ENCODE data around the gene ZNF784.
"Not testable (repeated sequence)": the region's sequence is repeated elsewhere in the genome, so short reads cannot be mapped to it uniquely, and the experiment has no call there.

ZNF784 gene

DNA sequence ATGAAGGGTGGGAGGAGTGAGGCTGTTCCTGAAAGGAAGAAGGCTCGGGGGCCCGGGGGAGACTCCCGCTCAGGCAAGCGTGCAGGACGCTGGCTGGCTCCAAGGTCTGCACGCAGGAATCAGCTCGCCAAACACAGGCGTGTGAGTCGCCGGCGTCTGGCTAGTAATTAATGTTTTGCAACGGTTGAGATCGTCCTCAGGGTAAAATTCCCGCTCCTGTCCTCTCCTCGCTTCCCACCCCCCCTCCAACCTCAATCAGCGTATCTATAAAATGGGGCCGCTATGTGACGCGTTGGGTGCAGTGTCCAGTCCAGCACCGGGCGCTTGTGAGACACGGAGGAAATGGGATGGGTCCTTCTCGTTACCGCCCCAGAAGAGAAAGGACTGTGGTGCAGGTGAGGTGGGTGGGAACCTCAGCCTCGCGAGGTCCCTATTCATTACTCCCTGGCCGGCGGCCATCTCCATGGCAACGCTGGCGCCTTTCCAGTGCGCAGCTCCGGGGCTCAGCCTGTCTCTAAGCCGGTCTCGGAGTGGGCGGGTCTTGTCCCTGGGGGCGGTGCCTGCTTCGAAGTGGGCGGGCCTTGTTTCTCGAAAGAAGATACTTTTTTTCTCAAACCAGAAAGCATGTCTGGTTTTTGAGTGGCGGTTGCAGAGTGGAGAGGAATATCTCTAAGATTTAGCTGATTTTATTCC lies 37.2 kb downstream of the ZNF784 start:
- Histone ChIP-seq H3K36me3 (ENCODE audit: control insufficient read depth in 1 of 2, insufficient read depth in 2 of 2, low read length in 2 of 2) (peaks cover 0 to 2% of the 10 kb centered on the region in 2 donors), H3K4me3 (ENCODE audit: low read depth in 1 of 2, low read length in 2 of 2) (peak overlapping the region; percentile 39 to 52), H3K9me3 (ENCODE audit: control insufficient read depth in 1 of 2, low read length in 2 of 2) (no peaks in the 10 kb centered on the region), H3K27me3 (ENCODE audit: low read depth, low read length) (no peaks in the 10 kb centered on the region), H3K27ac (ENCODE audit: low read length) (no peak overlapping the region), H3K4me1 (ENCODE audit: control insufficient read depth in 1 of 2, insufficient read depth in 2 of 2, low read length in 2 of 2) (peaks cover 0 to 24% of the 10 kb centered on the region in 2 donors)

DNA sequence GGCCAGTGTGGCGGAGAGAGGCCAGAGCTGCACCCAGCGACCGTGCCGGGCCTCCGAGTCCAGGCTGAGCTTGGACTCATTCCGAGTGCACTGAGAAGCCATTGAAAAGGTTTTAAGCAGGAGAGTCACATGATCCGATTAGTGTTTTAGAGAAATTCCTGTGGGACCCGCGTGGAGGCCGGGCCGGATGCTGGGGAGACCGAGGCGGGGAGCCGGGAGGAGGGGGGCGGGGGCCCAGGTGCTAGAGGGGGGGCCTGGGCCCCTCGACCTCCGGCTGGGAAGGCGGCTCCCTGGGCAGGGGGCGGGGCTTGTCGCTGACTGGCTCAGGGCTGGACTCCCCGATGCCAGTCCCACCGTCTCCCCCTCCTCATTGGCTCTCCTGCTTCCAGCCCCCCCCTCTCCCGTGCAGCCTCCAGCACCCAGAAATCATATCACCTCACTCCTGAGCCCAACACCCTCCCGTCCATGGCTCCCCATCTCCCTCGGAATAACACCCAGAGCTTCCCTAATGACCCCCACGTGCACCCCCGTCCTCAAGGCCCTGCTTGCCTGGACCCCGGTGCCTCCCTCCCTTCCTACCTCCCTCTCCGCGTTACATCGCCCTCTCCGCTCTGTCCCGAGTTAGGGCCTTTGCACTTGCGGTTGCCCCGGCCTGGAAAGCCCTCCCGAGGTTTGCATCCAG lies 38.6 kb downstream of the ZNF784 start:
- Histone ChIP-seq H3K27me3 (ENCODE audit: low read depth, low read length) (no peaks in the 10 kb centered on the region), H3K36me3 (ENCODE audit: control insufficient read depth in 1 of 2, insufficient read depth in 2 of 2, low read length in 2 of 2) (no peaks in the 10 kb centered on the region), H3K4me3 (ENCODE audit: low read depth in 1 of 2, low read length in 2 of 2) (peak overlapping the region; percentile 37 to 48), H3K9me3 (ENCODE audit: control insufficient read depth in 1 of 2, low read length in 2 of 2) (no peaks in the 10 kb centered on the region), H3K27ac (ENCODE audit: low read length) (no peak overlapping the region), H3K4me1 (ENCODE audit: control insufficient read depth in 1 of 2, insufficient read depth in 2 of 2, low read length in 2 of 2) (peaks cover 6 to 37% of the 10 kb centered on the region in 2 donors)

DNA sequence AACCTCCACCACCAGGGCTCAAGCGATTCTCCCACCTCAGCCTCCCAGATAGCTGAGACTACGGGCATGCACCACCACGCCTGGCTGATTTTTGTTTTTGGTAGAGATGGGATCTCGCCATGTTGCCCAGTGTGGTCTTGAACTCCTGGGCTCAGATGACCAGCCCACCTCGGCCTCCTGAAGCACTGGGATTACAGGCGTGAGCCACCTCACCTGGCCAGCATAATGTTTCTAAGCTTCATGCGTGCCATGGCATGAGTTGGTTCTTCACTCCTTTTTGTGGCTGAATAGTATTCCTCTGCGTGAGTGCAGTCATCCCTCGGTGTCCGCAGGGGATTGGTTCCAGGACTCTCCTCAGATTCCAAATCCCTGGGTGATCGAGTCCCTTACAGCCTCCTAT lies 39.5 kb downstream of the ZNF784 start:
- Histone ChIP-seq H3K27ac (ENCODE audit: low read length) (no peak overlapping the region), H3K27me3 (ENCODE audit: low read depth, low read length) (no peaks in the 10 kb centered on the region), H3K4me1 (ENCODE audit: control insufficient read depth in 1 of 2, insufficient read depth in 2 of 2, low read length in 2 of 2) (peaks cover 6 to 40% of the 10 kb centered on the region in 2 donors), H3K36me3 (ENCODE audit: control insufficient read depth in 1 of 2, insufficient read depth in 2 of 2, low read length in 2 of 2) (no peaks in the 10 kb centered on the region), H3K4me3 (ENCODE audit: low read depth in 1 of 2, low read length in 2 of 2) (no peak overlapping the region), H3K9me3 (ENCODE audit: control insufficient read depth in 1 of 2, low read length in 2 of 2) (no peaks in the 10 kb centered on the region)

DNA sequence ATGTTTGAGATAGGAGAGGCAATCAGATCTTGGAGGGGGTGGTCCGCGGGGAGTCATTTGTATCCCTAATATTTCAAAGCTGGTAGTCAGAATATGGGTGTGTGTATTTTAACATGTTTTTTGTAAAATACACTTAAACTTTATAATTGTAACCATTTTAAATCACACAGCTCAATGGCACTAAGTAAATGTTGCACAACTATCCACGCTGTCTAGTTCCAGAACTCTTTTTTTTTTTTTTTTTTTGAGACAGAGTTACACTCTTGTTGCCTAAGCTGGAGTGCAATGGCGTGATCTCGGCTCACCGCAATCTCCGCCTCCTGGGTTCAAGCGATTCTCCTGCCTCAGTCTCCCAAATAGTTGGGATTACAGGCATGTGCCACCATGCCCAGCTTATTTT lies 40.5 kb downstream of the ZNF784 start:
- not testable (repeated sequence) for H3K27ac ChIP-seq (ENCODE audit: low read length)
- H3K4me1 ChIP-seq (ENCODE audit: control insufficient read depth in 1 of 2, insufficient read depth in 2 of 2, low read length in 2 of 2), result peaks cover 6 to 45% of the 10 kb centered on the region in 2 donors

DNA sequence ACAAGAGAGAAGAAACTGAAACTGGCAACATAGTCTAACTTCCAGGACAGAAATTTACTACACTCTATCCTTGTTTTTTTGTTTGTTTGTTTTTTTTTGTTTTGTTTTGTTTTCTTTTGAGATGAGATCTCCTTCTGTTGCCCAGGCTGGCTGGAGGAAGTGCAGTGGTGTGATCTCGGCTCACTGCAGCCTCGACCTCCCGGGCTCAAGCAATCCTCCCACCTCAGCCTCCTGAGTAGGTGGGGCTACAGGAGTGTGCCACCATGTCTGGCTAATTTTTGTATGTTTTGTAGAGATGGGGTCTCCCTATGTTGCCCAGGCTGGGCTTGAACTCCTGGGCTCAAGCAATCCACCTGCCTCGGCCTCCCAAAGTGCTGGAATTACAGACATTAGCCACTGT lies 42.1 kb downstream of the ZNF784 start:
- H3K27me3 ChIP-seq (ENCODE audit: low read depth, low read length); H3K27ac ChIP-seq (ENCODE audit: low read length); H3K9me3 ChIP-seq (ENCODE audit: control insufficient read depth in 1 of 2, low read length in 2 of 2): not testable (repeated sequence)
- H3K4me1 ChIP-seq (ENCODE audit: control insufficient read depth in 1 of 2, insufficient read depth in 2 of 2, low read length in 2 of 2), result peaks cover 6 to 43% of the 10 kb centered on the region in 2 donors
- H3K4me3 ChIP-seq (ENCODE audit: low read depth in 1 of 2, low read length in 2 of 2), result peak overlapping the region in 1 of 2 donors; percentile 9
- peaks cover 2 to 15% of the 10 kb centered on the region in 2 donors for H3K36me3 ChIP-seq (ENCODE audit: control insufficient read depth in 1 of 2, insufficient read depth in 2 of 2, low read length in 2 of 2)

More for the DNA sequence above, 40.5 kb downstream of the ZNF784 start:
- not testable (repeated sequence) for H3K4me3 ChIP-seq (ENCODE audit: low read depth in 1 of 2, low read length in 2 of 2); H3K36me3 ChIP-seq (ENCODE audit: control insufficient read depth in 1 of 2, insufficient read depth in 2 of 2, low read length in 2 of 2); H3K27me3 ChIP-seq (ENCODE audit: low read depth, low read length); H3K9me3 ChIP-seq (ENCODE audit: control insufficient read depth in 1 of 2, low read length in 2 of 2)

DNA sequence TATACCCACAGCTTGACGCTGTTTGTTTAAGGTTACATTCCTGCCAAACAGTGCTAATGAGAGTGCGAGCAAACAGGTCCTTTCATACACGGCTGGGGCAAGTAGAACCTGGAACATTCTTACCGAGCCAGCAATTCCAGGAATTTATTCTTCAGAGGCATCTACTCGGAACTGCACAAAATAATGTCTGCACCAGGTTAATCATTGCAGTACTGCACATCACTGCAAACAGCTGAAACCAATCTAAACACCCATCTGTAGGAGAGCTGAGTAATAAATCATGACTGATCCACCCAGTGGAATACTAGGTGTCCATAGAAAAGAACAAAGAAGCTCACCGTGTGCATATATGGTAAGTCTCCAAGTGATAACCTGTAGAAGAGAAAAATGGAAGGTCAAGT lies 42.5 kb downstream of the ZNF784 start:
- no peaks in the 10 kb centered on the region for H3K27me3 ChIP-seq (ENCODE audit: low read depth, low read length)
- no peaks in the 10 kb centered on the region for H3K9me3 ChIP-seq (ENCODE audit: control insufficient read depth in 1 of 2, low read length in 2 of 2)
- no peak overlapping the region for H3K27ac ChIP-seq (ENCODE audit: low read length)
- H3K4me3 ChIP-seq (ENCODE audit: low read depth in 1 of 2, low read length in 2 of 2), result peak overlapping the region in 1 of 2 donors; percentile 9
- H3K36me3 ChIP-seq (ENCODE audit: control insufficient read depth in 1 of 2, insufficient read depth in 2 of 2, low read length in 2 of 2), result peaks cover 7 to 20% of the 10 kb centered on the region in 2 donors
- peaks cover 6 to 39% of the 10 kb centered on the region in 2 donors for H3K4me1 ChIP-seq (ENCODE audit: control insufficient read depth in 1 of 2, insufficient read depth in 2 of 2, low read length in 2 of 2)

DNA sequence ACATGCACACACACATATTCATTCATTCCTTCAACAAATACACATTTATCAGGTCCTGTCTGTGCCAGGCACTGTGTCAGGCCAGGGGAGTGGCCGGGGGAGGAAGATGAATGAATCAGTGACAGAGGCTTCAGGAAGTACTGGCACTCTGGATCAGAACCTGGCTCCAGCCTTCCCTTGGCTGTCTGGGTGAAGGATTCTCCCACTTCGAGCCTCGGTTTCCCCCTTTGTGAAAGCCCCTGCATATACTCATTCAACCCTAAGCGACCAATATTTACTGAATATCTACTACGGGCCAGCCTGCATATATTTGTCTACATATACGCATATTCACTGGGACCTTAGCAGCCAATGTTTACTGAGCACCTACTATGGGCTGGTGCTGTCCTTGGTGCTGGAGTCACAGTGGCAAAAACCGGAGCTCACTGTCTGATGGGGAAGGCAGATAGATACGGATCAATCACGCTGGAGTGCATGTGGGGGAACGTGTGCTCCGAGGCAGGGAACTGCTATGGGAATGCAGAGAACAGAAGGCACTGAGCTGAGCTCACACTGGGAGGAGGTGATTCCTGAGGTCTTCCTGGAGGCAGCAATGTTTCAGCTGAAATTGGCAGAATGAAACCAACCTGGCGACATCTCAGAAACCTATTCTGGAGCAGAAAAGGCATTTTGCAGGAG lies 43.1 kb downstream of the ZNF784 start:
- Histone ChIP-seq H3K9me3 (ENCODE audit: control insufficient read depth in 1 of 2, low read length in 2 of 2) (no peaks in the 10 kb centered on the region), H3K27me3 (ENCODE audit: low read depth, low read length) (no peaks in the 10 kb centered on the region), H3K36me3 (ENCODE audit: control insufficient read depth in 1 of 2, insufficient read depth in 2 of 2, low read length in 2 of 2) (peaks cover 9 to 24% of the 10 kb centered on the region in 2 donors), H3K27ac (ENCODE audit: low read length) (peak overlapping the region; percentile 74), H3K4me1 (ENCODE audit: control insufficient read depth in 1 of 2, insufficient read depth in 2 of 2, low read length in 2 of 2) (peaks cover 6 to 33% of the 10 kb centered on the region in 2 donors), H3K4me3 (ENCODE audit: low read depth in 1 of 2, low read length in 2 of 2) (peak overlapping the region; percentile 71 to 77)

DNA sequence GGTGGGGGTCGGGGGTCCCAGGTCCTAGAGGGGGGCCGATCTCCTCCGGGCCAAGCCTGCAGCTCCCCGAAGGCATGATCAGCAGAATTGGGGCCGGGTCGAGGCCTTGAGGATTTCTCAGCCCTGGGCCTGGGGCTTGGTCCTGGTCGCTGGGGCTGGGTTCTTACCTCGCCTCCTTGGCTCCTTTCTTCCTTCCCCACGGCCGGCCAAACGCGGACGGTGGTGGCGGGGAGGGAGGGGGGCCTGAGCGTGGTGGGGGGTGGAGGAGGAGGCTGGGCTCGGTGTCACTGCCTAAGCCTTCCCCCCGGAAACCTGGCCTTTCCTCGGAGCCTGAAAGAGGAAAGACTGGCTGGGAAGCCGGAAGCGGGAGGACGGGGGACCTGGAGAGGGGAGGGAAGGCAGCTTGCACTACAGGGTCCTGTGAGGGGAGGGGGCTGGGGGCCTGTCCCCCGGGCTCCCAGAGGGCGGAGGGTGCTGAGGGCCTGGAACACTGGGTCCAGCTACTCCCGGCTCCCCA lies 43.7 kb downstream of the ZNF784 start, which contains the start of gene ZNF579:
ZNF579 (minus strand) TSS at position 221 of the 517 bp plus-strand sequence. CDS start 1,209 bp downstream, outside the sequence.
- no peaks in the 10 kb centered on the region for H3K27me3 ChIP-seq (ENCODE audit: low read depth, low read length)
- H3K4me1 ChIP-seq (ENCODE audit: control insufficient read depth in 1 of 2, insufficient read depth in 2 of 2, low read length in 2 of 2), result peaks cover 6 to 27% of the 10 kb centered on the region in 2 donors

DNA sequence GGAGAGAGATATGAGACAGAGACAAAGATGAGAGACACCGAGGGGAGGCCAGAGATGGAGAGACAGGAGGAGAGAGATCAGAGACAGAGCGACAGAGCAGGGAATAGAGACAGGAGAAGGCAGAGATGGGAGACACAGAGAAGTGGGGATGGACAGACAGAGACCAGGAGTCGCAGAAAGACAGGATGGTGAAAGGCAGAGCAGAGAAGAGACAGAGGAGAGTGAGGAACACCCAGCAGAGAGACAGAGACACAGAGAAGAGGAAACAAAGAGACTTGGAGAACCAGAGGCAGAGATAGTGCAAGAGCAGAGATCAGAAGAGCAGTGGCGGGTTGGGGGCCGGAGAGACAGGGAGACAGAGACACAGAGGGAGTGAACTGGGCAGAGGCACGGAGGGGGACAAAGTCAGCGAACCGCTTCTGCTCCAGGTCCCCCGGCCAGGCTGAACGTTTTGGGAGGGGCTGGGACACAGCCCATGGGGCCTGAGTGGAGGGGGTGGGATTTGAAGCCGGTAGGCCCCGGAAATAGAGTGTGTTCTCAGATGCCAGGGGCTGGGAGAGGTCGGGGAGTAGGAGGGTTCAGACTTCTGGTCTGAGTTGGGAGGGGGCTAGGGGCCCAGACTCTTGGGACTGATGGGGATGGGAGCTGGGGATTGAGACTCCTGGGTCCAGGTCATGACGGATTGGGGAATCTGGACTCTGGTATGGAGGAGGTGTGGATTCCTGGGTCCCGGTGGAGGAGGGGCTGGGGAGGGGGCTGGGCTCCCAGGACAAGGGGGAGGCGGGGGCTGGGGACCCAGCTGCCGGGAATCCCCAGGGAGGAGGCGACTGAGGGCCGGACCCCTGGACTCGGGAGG lies 44.4 kb downstream of the ZNF784 start:
- Histone ChIP-seq H3K4me1 (ENCODE audit: control insufficient read depth in 1 of 2, insufficient read depth in 2 of 2, low read length in 2 of 2) (peaks cover 6 to 24% of the 10 kb centered on the region in 2 donors), H3K9me3 (ENCODE audit: control insufficient read depth in 1 of 2, low read length in 2 of 2) (no peaks in the 10 kb centered on the region), H3K27me3 (ENCODE audit: low read depth, low read length) (no peaks in the 10 kb centered on the region), H3K36me3 (ENCODE audit: control insufficient read depth in 1 of 2, insufficient read depth in 2 of 2, low read length in 2 of 2) (peaks cover 9 to 24% of the 10 kb centered on the region in 2 donors), H3K27ac (ENCODE audit: low read length) (peak overlapping the region; percentile 69), H3K4me3 (ENCODE audit: low read depth in 1 of 2, low read length in 2 of 2) (peak overlapping the region; percentile 71 to 77)

More for the DNA sequence above, 43.7 kb downstream of the ZNF784 start, which contains the start of gene ZNF579:
- Histone ChIP-seq H3K9me3 (ENCODE audit: control insufficient read depth in 1 of 2, low read length in 2 of 2) (no peaks in the 10 kb centered on the region), H3K4me3 (ENCODE audit: low read depth in 1 of 2, low read length in 2 of 2) (peak within 1 kb of the TSS; percentile 71 to 77), H3K27ac (ENCODE audit: low read length) (peak within 1 kb of the TSS; percentile 74), H3K36me3 (ENCODE audit: control insufficient read depth in 1 of 2, insufficient read depth in 2 of 2, low read length in 2 of 2) (peaks cover 9 to 24% of the 10 kb centered on the region in 2 donors)

Data from muscle layer of duodenum (tissue), 2 donors.